Stimulated activated effector memory CD8-positive, alpha-beta T cell treated with anti-CD3 and anti-CD28 coated beads, Interleukin-12 subunit alpha, Interleukin-12 subunit beta, amount 100 ng/mL, for 72 hours (primary cell): Measurements from ENCODE around the gene MTCH1.
"Not testable (repeated sequence)": the region's sequence is repeated elsewhere in the genome, so short reads cannot be mapped to it uniquely, and the experiment has no call there.

Experiments
- ATAC-seq: fragments of 150-1000 bp; cut with Tn5 transposase; 2 replicates; pipeline ENCODE4 v1.10.0; 2021
- DNase-seq, 2 donors: peaks; one replicate each; pipeline ENCODE4 v3.0.0; 2021 to 2022; ENCODE audit warnings: low spot score in 2 of 2
- H3K27ac Mint-ChIP-seq: one replicate; pipeline ENCODE4 v1.8.0; 2022; ENCODE audit warnings: mild to moderate bottlenecking, mixed read lengths
- H3K36me3 Mint-ChIP-seq: one replicate; pipeline ENCODE4 v1.8.0; 2022; ENCODE audit warnings: mild to moderate bottlenecking, mixed read lengths
- H3K4me1 Mint-ChIP-seq: one replicate; pipeline ENCODE4 v1.8.0; 2022; ENCODE audit warnings: mixed read lengths
- H3K4me3 Mint-ChIP-seq: one replicate; pipeline ENCODE4 v1.8.0; 2022; ENCODE audit warnings: mild to moderate bottlenecking, mixed read lengths
- H3K9me3 Mint-ChIP-seq: one replicate; pipeline ENCODE4 v1.8.0; 2022; ENCODE audit warnings: mixed read lengths

Gene MTCH1

GRCh38 chr6:37007340-37008043 is 21.5 kb upstream of the MTCH1 start:
- Mint-ChIP-seq H3K4me3 (peak overlapping the region; percentile 54), H3K4me1 (peaks cover 29% of the 10 kb centered on the region), H3K9me3 (no peaks in the 10 kb centered on the region), H3K27ac (peak overlapping the region; percentile 75), H3K36me3 (no peaks in the 10 kb centered on the region)
- DNase-seq = no peak
- no peak for ATAC-seq

- no peak for ATAC-seq
- Mint-ChIP-seq H3K4me3 (peak overlapping the region; percentile 54), H3K36me3 (no peaks in the 10 kb centered on the region), H3K4me1 (peaks cover 29% of the 10 kb centered on the region), H3K9me3 (no peaks in the 10 kb centered on the region), H3K27ac (peak overlapping the region; percentile 75)
- no peak for DNase-seq
These were observed 20.9 kb upstream of the MTCH1 start for GRCh38 chr6:37006793-37007339.

DNA sequence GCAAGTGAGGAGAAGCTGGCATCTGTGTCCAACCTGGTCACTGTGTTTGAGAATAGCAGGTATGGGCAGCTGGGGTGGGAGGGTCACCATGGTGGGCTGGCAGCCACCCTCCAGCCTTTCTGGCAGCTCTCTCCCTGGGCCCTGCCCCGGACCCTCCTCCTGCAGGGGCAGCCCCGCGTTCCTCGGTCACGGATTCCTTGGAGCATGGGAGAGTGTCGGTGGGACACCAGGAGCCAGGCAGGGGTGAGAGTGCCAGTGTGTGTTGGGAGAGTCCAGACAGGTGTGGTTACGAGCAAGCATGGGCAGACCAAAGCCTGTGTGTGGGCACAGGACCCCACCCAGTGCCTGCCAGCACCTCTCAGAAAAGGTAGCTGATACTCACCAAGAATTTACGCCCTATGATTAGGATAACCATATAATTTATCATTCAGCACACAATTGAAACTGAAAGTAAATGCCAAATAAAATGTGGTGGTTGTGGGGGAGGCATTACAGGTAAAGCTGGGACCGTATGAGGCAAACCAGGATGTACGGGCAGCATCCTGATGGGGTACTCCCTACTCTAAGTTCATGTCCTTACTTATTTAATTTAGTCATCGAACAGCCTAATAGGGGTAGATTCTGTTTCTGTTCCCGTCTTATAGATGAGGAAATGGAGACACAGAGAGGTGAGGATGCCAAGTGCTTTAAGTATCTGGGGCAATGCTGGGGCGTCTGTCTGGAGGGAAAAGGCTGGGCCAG is 20.0 kb upstream of the MTCH1 start:
- Mint-ChIP-seq H3K36me3 (no peaks in the 10 kb centered on the region), H3K27ac (peak overlapping the region; percentile 75), H3K4me1 (peaks cover 29% of the 10 kb centered on the region), H3K9me3 (no peaks in the 10 kb centered on the region), H3K4me3 (peak overlapping the region; percentile 54)
- ATAC-seq (peak; percentile 19), DNase-seq (no peak)

DNA sequence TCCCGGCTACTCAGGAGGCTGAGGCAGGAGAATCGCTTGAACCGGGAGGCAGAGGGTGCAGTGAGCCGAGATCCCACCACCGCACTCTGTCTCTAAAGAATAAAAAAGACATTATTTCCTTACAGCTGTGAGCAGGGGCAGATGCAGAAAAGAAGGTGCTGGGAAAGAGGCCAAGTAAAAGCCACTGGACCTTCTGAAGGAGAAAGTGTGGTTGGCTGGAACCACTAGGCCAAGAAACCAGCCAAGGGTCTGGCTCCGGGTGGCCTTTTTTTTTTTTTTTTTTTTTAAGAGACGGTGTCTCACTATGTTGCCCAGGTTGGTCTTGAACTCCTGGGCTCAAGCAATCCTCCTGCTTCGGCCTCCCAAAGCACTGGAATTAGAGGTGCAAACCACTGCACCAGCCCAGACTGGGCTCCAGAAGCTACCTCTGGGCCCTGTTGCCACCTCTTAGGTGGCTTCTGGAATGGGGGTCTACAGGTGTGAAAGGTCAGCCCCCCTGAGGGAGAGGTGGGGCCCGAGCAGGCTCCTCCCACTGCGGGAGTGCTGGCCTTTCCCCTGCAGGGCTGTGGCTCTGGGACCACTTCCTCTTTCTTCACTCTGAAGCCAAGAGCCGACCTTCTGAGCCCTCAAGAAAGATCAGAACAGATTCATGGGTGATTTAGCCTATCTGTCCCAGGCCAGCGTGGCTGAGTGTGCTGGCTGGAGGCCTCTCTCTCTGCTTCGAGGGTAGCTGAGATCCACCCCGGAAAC is 19.2 kb upstream of the MTCH1 start, which contains the start of gene FGD2:
TSS of gene FGD2 (plus strand) at position 595 of the 750 bp plus-strand sequence. CDS start 163 bp downstream, outside the sequence.
- no peaks in the 10 kb centered on the region for H3K9me3 Mint-ChIP-seq
- DNase-seq (no peak), ATAC-seq (peak; percentile 43)
- H3K4me3 Mint-ChIP-seq = peak within 1 kb of the TSS; percentile 54
- peak within 1 kb of the TSS; percentile 75 for H3K27ac Mint-ChIP-seq
- no peaks in the 10 kb centered on the region for H3K36me3 Mint-ChIP-seq
- H3K4me1 Mint-ChIP-seq = peaks cover 29% of the 10 kb centered on the region

DNA sequence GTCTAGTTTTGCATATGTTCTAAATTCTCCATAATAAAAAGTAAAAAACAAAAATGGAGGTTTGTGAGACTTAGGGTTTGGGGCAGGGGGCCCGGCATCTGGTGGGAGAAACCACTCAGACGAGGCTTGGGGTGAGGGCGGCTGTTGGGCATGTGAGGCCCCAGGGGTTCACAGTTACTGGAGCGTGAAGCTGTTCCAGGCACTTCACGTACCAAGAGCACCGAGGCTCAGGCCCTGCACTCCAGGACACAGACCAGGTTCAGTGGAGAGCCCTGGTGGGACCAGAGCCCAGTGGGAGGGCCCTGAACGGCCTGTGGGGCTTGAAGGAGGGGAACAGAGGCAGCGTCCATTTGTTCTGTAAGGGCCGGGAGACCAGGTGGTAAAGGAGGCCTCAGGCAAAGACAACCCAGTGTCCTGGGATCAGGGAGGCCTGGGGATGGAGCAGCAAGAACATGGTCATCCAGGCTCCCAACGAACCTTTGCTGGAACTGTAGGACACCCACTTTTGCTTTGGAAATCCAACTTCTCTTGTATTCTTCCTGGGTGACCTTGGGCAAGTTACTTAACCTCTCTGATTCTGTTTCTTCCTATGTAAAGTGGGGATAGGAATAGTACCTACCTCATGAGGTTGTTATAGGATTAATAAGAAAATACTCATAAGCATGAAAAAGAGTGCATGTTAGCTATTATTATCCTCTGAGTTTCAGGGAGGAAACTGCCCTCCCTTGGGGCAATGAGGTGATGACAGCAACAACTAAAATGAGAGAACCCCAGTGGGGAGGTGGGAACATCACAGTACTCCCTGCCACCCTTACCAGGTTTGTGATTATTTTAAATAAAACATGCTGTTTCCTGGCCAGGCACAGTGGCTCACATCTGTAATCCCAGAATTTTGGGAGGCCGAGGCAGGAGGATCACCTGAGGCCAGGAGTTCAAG is 18.3 kb upstream of the MTCH1 start:
- DNase-seq = no peak
- Mint-ChIP-seq H3K4me3 (no peak overlapping the region), H3K9me3 (no peaks in the 10 kb centered on the region), H3K27ac (peak overlapping the region; percentile 34), H3K36me3 (no peaks in the 10 kb centered on the region), H3K4me1 (peaks cover 29% of the 10 kb centered on the region)
- ATAC-seq = no peak

GRCh38 chr6:36999751-37000125 is 13.7 kb upstream of the MTCH1 start:
- ATAC-seq (no peak), DNase-seq (no peak)
- peak overlapping the region; percentile 46 for H3K27ac Mint-ChIP-seq
- no peaks in the 10 kb centered on the region for H3K36me3 Mint-ChIP-seq
- no peaks in the 10 kb centered on the region for H3K4me1 Mint-ChIP-seq
- H3K4me3 Mint-ChIP-seq = no peak overlapping the region
- no peaks in the 10 kb centered on the region for H3K9me3 Mint-ChIP-seq

DNA sequence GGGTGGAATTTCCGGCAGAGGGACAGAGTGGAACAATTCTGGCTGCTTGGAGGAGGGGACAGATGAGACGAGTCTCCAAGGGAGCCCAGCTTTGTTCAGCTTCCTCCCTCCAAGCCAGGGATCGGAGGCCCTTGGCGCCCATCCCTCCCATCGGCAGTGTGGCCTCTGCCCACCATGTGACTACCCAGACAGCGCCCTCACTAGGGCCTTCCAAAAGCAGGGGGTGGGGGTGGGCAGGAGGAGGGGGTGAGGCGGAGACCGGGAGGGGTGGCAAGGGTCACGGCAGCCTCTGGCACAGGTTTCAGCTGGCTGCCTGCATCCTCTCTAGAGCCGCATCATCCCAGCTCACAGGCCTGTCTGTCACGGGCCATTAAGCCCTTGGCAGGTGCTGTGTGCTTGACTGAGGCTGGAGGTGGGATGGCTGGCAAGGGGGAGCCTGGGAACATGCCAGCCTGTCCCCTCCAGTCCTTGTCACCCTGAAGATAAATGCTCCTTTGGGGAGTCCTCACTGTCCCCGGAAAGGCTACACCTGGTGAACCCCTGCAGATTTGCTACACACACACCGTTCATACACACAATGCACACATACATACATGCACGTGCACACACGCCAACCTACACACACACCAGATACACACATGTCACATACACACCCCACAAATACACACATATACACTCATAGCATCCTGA is 13.2 kb upstream of the MTCH1 start:
- Mint-ChIP-seq H3K4me1 (no peaks in the 10 kb centered on the region), H3K4me3 (no peak overlapping the region), H3K9me3 (no peaks in the 10 kb centered on the region), H3K27ac (peak overlapping the region; percentile 46), H3K36me3 (no peaks in the 10 kb centered on the region)
- DNase-seq (no peak), ATAC-seq (no peak)

DNA sequence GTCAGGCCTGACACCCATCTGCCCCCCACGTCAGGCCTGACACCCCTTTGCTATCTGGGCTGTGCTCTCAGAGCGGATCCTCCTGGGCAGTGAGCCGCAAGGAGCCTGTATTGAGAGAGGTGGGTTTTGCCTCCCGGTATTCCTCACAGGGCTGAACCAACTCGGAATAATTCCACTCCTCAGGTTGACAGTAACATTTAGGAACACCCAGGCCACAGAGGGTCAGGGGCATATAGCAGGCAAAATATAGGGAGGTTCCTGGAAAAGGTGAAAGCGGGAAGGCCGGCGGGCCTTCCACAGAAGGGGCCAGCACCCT is 12.7 kb upstream of the MTCH1 start:
- ATAC-seq (no peak), DNase-seq (no peak)
- Mint-ChIP-seq H3K36me3 (no peaks in the 10 kb centered on the region), H3K9me3 (no peaks in the 10 kb centered on the region), H3K4me3 (no peak overlapping the region), H3K4me1 (no peaks in the 10 kb centered on the region), H3K27ac (no peak overlapping the region)

DNA sequence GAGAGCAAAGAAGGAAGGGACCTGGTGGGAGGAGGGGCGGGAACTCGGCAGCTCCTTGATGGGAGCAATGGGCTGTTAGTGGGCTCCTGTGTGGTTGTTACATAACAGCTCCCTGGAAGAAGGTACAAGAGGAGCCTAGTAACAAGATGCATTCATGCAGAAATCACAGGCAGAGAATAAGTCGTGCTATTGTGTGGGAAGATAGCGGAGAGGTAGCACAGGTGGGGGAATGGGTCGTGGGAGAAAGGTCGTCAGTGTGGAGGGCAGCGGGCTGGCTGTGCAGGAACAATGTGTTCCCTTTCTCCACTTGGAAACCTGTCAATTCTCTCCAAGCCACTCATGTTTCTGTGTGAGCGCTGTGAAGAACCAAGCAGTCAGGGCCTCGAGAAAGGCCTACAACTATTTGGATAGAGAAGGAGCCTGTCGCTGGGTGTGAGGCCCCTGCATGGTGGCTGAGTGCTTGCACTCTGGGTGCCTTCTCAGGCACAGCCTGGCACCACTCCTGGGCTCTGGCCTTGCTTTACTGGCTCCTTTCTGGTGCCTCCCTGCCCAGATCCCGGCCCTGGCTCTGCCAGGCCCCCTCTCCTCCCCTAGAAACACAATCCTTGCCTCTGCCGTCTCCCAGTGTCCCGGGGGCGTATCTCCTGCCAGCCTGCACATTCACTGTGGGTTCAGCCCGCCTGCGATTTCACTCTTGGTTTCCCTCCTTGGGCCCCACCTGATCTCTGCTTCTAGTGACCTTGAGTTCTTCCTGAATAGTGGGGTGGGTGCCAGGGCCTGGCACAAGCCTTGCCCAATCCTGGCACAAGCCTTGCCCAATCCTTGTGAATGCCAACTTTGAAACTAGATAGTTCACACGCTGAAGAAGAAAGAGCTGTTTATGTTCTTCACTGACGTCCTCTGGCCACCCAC is 12.1 kb upstream of the MTCH1 start:
- no peaks in the 10 kb centered on the region for H3K36me3 Mint-ChIP-seq
- H3K4me1 Mint-ChIP-seq = no peaks in the 10 kb centered on the region
- H3K9me3 Mint-ChIP-seq = no peaks in the 10 kb centered on the region
- DNase-seq (no peak), ATAC-seq (no peak)
- no peak overlapping the region for H3K4me3 Mint-ChIP-seq
- no peak overlapping the region for H3K27ac Mint-ChIP-seq

DNA sequence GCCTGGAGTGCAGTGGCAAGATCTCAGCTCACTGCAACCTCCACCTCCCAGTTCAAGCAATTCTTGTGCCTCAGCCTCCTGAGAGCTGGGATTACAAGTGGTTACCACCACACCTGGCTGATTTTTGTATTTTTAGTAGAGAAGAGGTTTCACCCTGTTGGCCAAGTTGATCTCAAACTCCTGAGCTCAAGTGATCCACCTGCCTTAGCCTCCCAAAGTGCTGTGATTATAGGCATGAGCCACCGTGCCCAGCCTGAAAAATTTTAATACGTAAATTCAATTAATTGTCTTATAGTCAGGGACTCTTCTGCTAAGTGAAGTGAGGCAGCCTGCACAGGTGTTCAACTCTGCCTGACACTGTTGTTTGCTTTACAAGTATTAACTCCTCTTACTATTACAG is 4.4 kb upstream of the MTCH1 start:
- not testable (repeated sequence) for H3K4me3 Mint-ChIP-seq, DNase-seq, ATAC-seq, H3K27ac Mint-ChIP-seq, H3K36me3 Mint-ChIP-seq, H3K9me3 Mint-ChIP-seq
- peaks cover 11% of the 10 kb centered on the region for H3K4me1 Mint-ChIP-seq

DNA sequence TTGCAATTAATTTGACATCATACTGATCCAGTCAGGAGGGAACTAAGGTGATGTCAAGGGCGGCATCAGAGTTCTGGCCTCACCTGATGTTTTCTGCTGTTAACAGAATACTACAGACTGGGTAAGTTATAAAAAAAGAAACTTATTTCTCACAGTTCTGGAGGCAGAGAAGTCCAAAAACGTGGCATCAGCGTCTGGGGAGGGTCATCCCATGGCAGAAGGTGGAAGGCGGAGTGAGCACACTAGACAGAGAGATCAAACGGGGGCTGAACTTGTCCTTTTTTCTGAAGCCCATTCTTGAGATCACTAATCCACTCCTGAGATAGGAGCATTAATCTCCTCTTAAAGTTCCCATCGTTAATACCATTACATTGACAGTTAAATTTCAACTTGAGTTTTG is 3.3 kb upstream of the MTCH1 start:
- Mint-ChIP-seq H3K4me3 (no peak overlapping the region), H3K9me3 (no peaks in the 10 kb centered on the region), H3K27ac (no peak overlapping the region), H3K36me3 (peaks cover 8% of the 10 kb centered on the region), H3K4me1 (peaks cover 11% of the 10 kb centered on the region)
- ATAC-seq (no peak), DNase-seq (no peak)

DNA sequence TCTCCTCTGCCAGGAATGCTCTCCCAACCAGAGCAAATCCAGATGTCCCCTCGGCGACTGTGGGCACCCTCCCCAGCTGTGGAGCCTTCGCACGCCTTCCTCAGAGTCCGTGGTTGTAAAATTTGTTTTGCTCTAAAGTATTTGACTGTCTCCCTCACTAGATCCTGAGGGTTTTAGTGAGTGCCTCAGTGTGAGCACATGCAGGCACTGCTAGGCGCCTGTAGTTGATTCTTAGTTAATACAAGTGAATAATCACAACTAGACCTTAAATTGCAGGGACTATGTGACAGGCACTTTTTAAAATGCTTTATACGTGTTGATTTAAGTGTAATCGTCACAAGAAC is 680 bp upstream of the MTCH1 start:
- Mint-ChIP-seq H3K4me1 (peaks cover 17% of the 10 kb centered on the region), H3K27ac (no peak overlapping the region), H3K36me3 (peaks cover 8% of the 10 kb centered on the region), H3K4me3 (no peak overlapping the region), H3K9me3 (no peaks in the 10 kb centered on the region)
- DNase-seq (no peak), ATAC-seq (peak; percentile 23)

DNA sequence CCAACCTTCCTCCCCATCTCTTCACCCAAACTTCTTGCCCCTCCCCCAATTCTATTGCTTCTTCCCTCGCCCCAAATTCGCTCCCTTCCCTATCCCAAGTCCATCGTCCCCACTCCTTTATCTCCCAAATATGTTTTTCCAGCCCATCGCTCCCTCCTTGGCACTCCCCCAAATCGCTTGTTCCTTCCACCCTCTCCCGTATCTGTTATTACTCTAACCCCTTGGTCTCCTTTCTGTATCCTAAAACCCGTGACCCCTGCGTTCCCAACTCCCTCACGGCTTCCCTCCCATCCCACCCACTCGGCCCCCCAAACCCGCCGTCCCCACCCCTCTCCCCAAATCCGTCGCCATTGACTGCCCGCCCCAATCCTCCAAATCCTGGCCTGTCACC is 584 bp downstream of the MTCH1 start:
- no peak for ATAC-seq
- no peak overlapping the region for H3K27ac Mint-ChIP-seq
- no peaks in the 10 kb centered on the region for H3K9me3 Mint-ChIP-seq
- peaks cover 29% of the 10 kb centered on the region for H3K4me1 Mint-ChIP-seq
- H3K4me3 Mint-ChIP-seq = no peak overlapping the region
- peaks cover 8% of the 10 kb centered on the region for H3K36me3 Mint-ChIP-seq
- DNase-seq = no peak
